ENCODE results near the gene RFTN1.
"Not testable (repeated sequence)": the region's sequence is repeated elsewhere in the genome, so short reads cannot be mapped to it uniquely, and the experiment has no call there.

RFTN1 gene

DNA sequence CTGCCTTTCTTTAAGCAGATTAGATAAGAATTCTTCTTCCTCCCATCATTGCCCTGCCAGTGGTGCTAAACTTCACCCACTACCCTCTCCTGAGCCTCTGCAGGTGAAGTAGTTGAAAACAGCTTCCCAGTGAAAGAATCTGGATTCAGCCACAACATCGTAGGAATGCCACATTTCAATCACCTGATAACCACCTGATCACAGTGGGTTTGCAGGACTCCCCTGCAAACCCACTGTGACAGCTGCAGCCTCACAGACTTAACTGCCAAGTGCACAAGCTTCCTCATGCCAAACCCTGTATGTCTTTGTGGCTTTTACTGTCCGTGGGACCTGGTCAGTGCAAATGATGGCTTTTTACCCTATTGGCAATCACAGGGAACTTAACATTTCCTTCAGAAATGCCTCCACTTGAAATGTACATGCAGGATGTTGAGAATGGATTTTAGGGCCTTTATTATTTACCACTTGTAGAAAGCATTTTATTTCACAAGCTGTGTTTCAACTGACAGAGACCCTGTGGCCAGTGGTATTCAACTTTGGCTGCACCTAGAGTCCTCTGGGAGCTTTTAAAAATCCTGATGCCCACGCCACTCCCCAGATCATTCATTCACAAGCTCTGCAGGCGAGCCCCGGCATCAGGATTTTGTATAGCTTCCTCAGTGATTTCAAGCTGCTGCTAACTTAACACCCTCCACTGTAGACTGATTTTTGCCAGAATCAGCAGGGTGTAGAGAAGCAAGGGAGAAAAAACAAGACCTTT lies 199.4 kb downstream of the RFTN1 start:
- TF ChIP-seq, protein P1, sequence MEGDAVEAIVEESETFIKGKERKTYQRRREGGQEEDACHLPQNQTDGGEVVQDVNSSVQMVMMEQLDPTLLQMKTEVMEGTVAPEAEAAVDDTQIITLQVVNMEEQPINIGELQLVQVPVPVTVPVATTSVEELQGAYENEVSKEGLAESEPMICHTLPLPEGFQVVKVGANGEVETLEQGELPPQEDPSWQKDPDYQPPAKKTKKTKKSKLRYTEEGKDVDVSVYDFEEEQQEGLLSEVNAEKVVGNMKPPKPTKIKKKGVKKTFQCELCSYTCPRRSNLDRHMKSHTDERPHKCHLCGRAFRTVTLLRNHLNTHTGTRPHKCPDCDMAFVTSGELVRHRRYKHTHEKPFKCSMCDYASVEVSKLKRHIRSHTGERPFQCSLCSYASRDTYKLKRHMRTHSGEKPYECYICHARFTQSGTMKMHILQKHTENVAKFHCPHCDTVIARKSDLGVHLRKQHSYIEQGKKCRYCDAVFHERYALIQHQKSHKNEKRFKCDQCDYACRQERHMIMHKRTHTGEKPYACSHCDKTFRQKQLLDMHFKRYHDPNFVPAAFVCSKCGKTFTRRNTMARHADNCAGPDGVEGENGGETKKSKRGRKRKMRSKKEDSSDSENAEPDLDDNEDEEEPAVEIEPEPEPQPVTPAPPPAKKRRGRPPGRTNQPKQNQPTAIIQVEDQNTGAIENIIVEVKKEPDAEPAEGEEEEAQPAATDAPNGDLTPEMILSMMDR (IDR thresholded peaks at IDR 0.05; ENCODE audit: low read depth, low read length) = no peak
- no peak overlapping the region for H3K4me3 ChIP-seq (ENCODE audit: low read depth, low read length)

DNA sequence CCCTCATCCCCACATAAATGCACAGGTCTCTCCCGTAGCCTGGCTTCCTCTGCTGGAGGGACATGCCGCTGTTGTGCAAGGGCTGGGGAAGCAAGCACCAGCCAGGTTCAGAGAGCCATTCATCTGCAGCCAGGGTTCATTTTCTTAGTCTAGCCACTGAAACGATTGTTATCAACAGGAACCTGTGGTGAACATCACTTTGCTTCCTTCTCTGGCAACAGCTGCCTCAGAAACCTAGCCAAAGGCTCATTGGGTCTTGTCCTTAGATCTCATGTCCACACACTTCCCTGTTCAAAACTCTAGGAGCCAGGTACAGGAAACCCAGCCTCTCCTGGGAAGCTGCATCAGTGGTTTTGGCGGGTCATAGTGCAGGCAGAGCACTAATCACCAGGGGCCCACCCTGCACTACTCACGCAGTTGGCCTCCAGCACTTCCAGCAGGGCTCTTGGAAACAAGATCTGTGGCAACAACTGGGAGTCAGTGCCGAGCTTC lies 201.5 kb downstream of the RFTN1 start:
- TF ChIP-seq, protein P1 (IDR thresholded peaks at IDR 0.05; ENCODE audit: low read depth, low read length) = no peak
- no peak overlapping the region for H3K4me3 ChIP-seq (ENCODE audit: low read depth, low read length)

DNA sequence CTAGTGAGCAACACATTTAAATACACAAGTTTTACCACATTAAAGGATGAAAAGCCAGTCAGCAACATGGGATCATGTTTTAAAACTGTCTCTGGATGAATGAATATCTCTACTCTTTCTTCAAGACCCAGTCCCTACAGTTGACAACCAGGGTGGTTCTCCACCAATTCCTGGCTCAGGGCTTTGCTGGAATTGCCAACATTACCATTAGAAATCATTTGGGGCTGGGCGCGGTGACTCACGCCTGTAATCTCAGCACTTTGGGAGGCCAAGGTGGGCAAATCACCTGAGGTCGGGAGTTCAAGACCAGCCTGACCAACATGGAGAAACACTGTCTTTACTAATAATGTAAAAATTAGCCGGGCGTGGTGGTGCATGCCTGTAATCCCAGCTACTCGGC lies 203.0 kb downstream of the RFTN1 start:
- H3K4me3 ChIP-seq (ENCODE audit: low read depth, low read length) = not testable (repeated sequence)

DNA sequence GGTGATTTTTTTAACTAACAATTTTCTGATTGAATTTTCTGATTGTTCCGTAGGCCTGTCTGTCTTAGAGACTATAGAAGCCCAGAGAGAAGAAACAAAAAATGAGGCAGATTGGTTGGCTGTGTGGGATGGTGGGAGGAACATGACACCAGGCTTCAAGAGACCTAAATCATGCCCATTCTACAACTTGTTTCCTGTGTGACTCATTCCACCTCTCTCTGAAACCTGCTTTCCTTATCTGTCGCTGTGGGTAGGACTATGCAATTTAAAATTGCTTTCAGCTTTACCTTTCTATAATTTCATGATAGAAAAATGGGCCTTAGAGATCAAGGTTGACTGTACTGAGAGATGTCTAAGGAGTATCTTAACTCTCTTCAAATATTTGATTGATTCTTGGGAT lies 203.9 kb downstream of the RFTN1 start:
- TF ChIP-seq, protein P1 (IDR thresholded peaks at IDR 0.05; ENCODE audit: low read depth, low read length) = no peak

DNA sequence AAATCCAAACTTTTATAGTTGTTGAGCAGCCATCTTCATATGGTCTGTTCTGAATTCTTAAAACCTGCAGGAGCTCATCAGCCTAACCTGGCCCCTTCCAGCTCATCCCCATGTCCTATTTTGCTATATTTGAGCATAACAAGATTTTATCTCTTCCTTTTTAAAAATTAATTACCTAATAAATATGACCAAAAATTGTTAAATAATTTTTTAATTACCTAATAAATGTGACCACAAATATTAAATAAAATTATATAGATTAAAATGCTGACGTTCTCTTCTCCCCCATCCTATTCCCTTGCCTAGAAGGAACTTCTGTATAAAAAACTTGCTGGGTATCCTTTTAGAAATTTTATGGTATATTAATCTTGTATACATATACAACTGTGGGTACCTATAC lies 204.8 kb downstream of the RFTN1 start:
- TF ChIP-seq, protein P1 (IDR thresholded peaks at IDR 0.05; ENCODE audit: low read depth, low read length) = no peak

More for the DNA sequence above, 203.9 kb downstream of the RFTN1 start:
- H3K4me3 ChIP-seq (ENCODE audit: low read depth, low read length) = no peak overlapping the region

DNA sequence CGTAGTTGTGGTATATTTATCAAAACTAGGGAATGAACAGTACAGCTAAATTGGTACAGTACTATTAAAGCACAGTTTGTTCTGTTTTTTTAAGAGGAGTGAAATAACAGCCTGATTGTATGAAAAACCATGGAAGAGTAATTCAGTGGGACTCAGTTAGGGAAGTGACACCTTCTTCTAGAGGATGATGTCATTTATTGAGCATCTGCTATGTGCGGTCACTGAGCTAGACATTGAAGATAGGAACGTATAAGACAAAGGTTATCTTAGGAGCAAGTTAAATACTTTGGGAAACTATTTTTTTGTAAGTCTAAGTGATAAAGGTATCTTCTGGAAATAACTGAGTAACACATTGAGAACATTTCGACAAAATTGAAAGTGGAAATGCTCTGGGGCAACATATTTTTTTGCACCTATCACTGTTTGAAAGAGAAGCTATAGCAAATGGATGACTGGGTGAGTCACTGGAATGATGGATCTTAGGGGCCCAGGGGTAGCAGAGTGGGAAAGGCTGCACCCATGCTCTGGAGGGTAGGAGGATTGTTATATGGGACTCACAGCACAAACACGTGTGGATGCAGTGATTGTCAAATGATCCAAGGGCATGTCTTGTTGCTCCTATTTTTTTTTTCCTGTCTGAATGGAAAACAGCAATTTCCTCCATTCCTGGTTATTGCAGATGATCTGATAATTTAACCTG lies 205.5 kb downstream of the RFTN1 start:
- H3K4me3 ChIP-seq (ENCODE audit: low read depth, low read length) = no peak overlapping the region
- TF ChIP-seq, protein P1 (IDR thresholded peaks at IDR 0.05; ENCODE audit: low read depth, low read length) = no peak

More for the DNA sequence above, 204.8 kb downstream of the RFTN1 start:
- H3K4me3 ChIP-seq (ENCODE audit: low read depth, low read length) = no peak overlapping the region

DNA sequence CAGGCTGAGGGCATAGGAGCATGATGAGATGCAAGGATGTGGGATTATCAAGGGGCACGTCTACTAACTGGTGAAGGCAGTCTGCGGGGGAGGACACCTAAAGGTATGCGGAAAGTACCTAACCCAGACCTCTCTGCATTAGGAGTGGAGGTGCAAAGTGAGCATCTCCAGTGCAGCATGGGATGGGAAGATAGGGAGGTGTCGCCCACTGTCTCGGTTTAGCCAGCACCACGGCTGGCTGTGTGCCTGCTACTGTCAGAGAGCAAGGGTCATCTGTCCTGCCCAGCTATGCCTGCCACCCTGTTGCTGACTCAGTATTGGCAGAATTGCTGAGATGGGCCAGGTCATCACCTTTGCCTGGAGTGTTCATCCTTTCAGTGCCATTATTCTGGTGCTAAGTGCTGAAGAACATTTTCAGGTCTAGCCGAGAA lies 208.4 kb downstream of the RFTN1 start:
- H3K4me3 ChIP-seq (ENCODE audit: low read depth, low read length) = no peak overlapping the region

More for the DNA sequence above, 208.4 kb downstream of the RFTN1 start:
- TF ChIP-seq, protein P1 (IDR thresholded peaks at IDR 0.05; ENCODE audit: low read depth, low read length) = no peak

All from WI38 (cell line).